GM12872 (cell line): ENCODE measurements around the gene DYRK4.

ENCODE experiments used
- CTCF ChIP-seq: IDR thresholded peaks from 3 replicates; pipeline ENCODE4 v1.5.1; 2011; ENCODE audit warnings: low read depth, mild to moderate bottlenecking, low read length, moderate library complexity; ENCODE audit not compliant: insufficient read depth

Gene DYRK4

GRCh38 chr12:4604684-4605193, 42.7 kb downstream of the DYRK4 start:
- peak; percentile 99 for TF ChIP-seq CTCF

- TF ChIP-seq CTCF = no peak
Measured at GRCh38 chr12:4607056-4607455, 45.0 kb downstream of the DYRK4 start.

DNA sequence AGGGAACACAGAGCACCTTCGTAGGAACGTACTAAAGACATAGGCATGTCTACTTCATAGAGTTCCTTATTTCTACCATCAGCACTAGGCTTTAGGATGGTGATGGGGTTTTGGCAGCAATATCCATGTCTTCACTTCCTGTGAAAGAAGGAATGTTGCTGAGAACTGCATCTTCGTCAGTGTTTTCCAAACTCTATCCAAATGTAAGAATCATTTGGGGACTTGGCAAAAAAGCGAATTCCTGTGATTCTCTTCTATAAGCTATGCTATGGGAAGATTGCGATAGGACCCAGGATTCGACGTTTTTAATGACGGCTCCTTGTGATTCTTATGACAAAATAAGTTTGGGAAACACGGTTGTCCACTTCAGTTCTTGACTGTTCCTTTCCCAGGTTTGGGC, 47.1 kb downstream of the DYRK4 start:
- no peak for TF ChIP-seq CTCF

GRCh38 chr12:4610481-4610880, 48.5 kb downstream of the DYRK4 start:
- TF ChIP-seq CTCF = no peak

GRCh38 chr12:4615667-4616066, 53.7 kb downstream of the DYRK4 start:
- no peak for TF ChIP-seq CTCF

GRCh38 chr12:4621511-4621910, 59.5 kb downstream of the DYRK4 start:
- TF ChIP-seq CTCF = no peak

- no peak for TF ChIP-seq CTCF
Measured at GRCh38 chr12:4626543-4626942, 64.5 kb downstream of the DYRK4 start.

DNA sequence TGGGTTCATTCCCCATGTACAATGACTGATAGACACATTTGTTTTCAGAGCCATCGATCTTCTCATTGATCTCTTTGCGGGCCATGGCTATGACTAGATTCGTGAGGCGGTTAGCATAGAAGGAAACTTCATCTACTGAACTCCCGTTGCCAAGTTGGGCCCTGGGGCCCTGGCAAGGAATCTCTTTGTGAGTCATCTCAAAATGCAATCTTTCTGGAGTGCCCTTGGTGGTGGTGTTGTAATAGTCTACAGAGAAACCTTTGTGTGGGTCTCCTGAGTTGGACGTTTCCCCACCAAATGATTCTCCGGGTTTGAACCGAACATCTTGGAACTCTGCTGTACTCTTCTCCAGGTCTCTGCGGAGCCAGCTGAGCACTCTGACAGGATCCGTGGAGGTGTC, 66.4 kb downstream of the DYRK4 start:
- TF ChIP-seq CTCF = no peak
